Smooth muscle cell (in vitro differentiated cells): ENCODE data around the gene RNF112. TPM values are rescaled to one million over a fixed set of nuclear protein-coding genes. Genes with fewer than 3 reads are reported as not detected.

Experiments used
- DNase-seq: peaks from one replicate; lab custom pipeline; 2025; ENCODE audit not compliant: unreplicated experiment; lab: John Stamatoyannopoulos, UW
- H2AFZ ChIP-seq: fragments of 200-600 bp; sonication (generic); 2 replicates; pipeline ENCODE4 v1.6.0; 2016; ENCODE audit warnings: antibody characterized with exemption, low read depth, mild to moderate bottlenecking
- H3F3A ChIP-seq: fragments of 200-600 bp; sonication (generic); 2 replicates; pipeline ENCODE4 v1.6.0; 2017; ENCODE audit warnings: antibody characterized with exemption, low read depth
- H3K27ac ChIP-seq: fragments of 200-600 bp; sonication (generic); 2 replicates; pipeline ENCODE4 v1.5.1; 2016; ENCODE audit warnings: low read depth, mild to moderate bottlenecking
- H3K27me3 ChIP-seq: fragments of 200-600 bp; sonication (generic); 2 replicates; pipeline ENCODE4 v1.6.1; 2016; ENCODE audit warnings: low read depth, mild to moderate bottlenecking
- H3K36me3 ChIP-seq: fragments of 200-600 bp; sonication (generic); 2 replicates; pipeline ENCODE4 v1.5.1; 2016; ENCODE audit warnings: low read depth
- H3K4me1 ChIP-seq: fragments of 200-600 bp; sonication (generic); 2 replicates; pipeline ENCODE4 v1.5.1; 2016; ENCODE audit warnings: low read depth
- H3K4me2 ChIP-seq: fragments of 200-600 bp; sonication (generic); 2 replicates; pipeline ENCODE4 v1.6.0; 2016; ENCODE audit warnings: mild to moderate bottlenecking
- H3K4me3 ChIP-seq: fragments of 200-600 bp; sonication (generic); 2 replicates; pipeline ENCODE4 v1.5.1; 2016; ENCODE audit warnings: mild to moderate bottlenecking
- H3K79me2 ChIP-seq: fragments of 200-600 bp; sonication (generic); 2 replicates; pipeline ENCODE4 v1.6.0; 2016; ENCODE audit warnings: low read depth, mild to moderate bottlenecking
- H3K9ac ChIP-seq: fragments of 200-600 bp; sonication (generic); 2 replicates; pipeline ENCODE4 v1.6.0; 2016; ENCODE audit warnings: low read depth
- H3K9me3 ChIP-seq: fragments of 200-600 bp; sonication (generic); replicated peaks from 2 replicates; pipeline ENCODE4 v1.5.1; 2016; ENCODE audit warnings: low read depth
- H4K20me1 ChIP-seq: fragments of 200-600 bp; sonication (generic); 2 replicates; pipeline ENCODE4 v1.6.0; 2016; ENCODE audit warnings: low read depth
- CTCF ChIP-seq: fragments of 200-600 bp; sonication (generic); IDR thresholded peaks from 2 replicates; pipeline ENCODE4 v1.5.1; 2017; ENCODE audit warnings: borderline replicate concordance, mild to moderate bottlenecking, antibody characterized with exemption; ENCODE audit not compliant: insufficient read depth, poor library complexity, severe bottlenecking
- WGBS: methylation state at CpG from one replicate; pipeline ENCODE4 v1.1.7; 2016; ENCODE audit warnings: low lambda C conversion rate; 5-methylcytosine and 5-hydroxymethylcytosine counted together
- polyA plus RNA-seq: library from polyadenylated mRNA; unstranded; fragments of >200 nt; fragmentation: Nextera tagmentation; extraction: Ambion mirVana; gene quantifications from 2 replicates; pipeline ENCODE4 v1.2.1, GENCODE V29; 2016
- total RNA-seq: library from RNA; depleted of rRNA; stranded (reverse); fragments of >200 nt; gene quantifications from 2 replicates; pipeline ENCODE4 v1.2.3, GENCODE V29; 2014

Gene RNF112
- total and polyA plus RNA-seq, 2 experiments from 2014 or later: 4.6 to 7.2 TPM

- no peak for TF ChIP-seq CTCF
- 85% methylated on average over 2 of the region's 2 CpGs for WGBS
- Histone ChIP-seq H3K27ac (no peak overlapping the region), H3K27me3 (no peaks in the 10 kb centered on the region), H3K9ac (no peak overlapping the region), H3K4me1 (peaks cover 34% of the 10 kb centered on the region), H3K79me2 (no peaks in the 10 kb centered on the region), H3K4me2 (no peak overlapping the region), H3K9me3 (no peaks in the 10 kb centered on the region), H3F3A (peaks cover 37% of the 10 kb centered on the region), H4K20me1 (no peaks in the 10 kb centered on the region), H3K4me3 (no peak overlapping the region), H2AFZ (no peak overlapping the region), H3K36me3 (no peaks in the 10 kb centered on the region)
- no peak for DNase-seq
Observed at GRCh38 chr17:19390951-19391350, 20.1 kb upstream of the RNF112 start.

GRCh38 chr17:19391432-19391831 lies 19.6 kb upstream of the RNF112 start:
- H2AFZ ChIP-seq: no peak overlapping the region

GRCh38 chr17:19392303-19392702 lies 18.7 kb upstream of the RNF112 start:
- Histone ChIP-seq H3K4me3 (no peak overlapping the region), H4K20me1 (no peaks in the 10 kb centered on the region)

More at GRCh38 chr17:19391432-19391831, 19.6 kb upstream of the RNF112 start:
- DNase-seq: no peak
- H3K9me3 ChIP-seq: no peaks in the 10 kb centered on the region
- H3K4me1 ChIP-seq: peaks cover 34% of the 10 kb centered on the region
- WGBS: 64% methylated on average over 7 of the region's 7 CpGs
- H3K27ac ChIP-seq: no peak overlapping the region
- no peak overlapping the region for H3K9ac ChIP-seq
- no peak overlapping the region for H3K4me3 ChIP-seq
- no peaks in the 10 kb centered on the region for H3K36me3 ChIP-seq
- no peaks in the 10 kb centered on the region for H3K79me2 ChIP-seq
- TF ChIP-seq CTCF: no peak
- H3F3A ChIP-seq: peaks cover 34% of the 10 kb centered on the region
- no peaks in the 10 kb centered on the region for H4K20me1 ChIP-seq
- H3K27me3 ChIP-seq: no peaks in the 10 kb centered on the region
- H3K4me2 ChIP-seq: no peak overlapping the region

More at GRCh38 chr17:19392303-19392702, 18.7 kb upstream of the RNF112 start:
- TF ChIP-seq CTCF: no peak
- Histone ChIP-seq H3F3A (peaks cover 33% of the 10 kb centered on the region), H2AFZ (no peak overlapping the region), H3K9ac (no peak overlapping the region), H3K9me3 (no peaks in the 10 kb centered on the region), H3K79me2 (no peaks in the 10 kb centered on the region), H3K4me1 (peaks cover 27% of the 10 kb centered on the region), H3K4me2 (peak overlapping the region; percentile 62), H3K36me3 (no peaks in the 10 kb centered on the region), H3K27me3 (no peaks in the 10 kb centered on the region), H3K27ac (no peak overlapping the region)
- 78% methylated on average over 7 of the region's 7 CpGs for WGBS
- no peak for DNase-seq
